ENCODE results near the gene MYO9A.
"Not testable (repeated sequence)": the region's sequence is repeated elsewhere in the genome, so short reads cannot be mapped to it uniquely, and the experiment has no call there.

MYO9A gene

DNA sequence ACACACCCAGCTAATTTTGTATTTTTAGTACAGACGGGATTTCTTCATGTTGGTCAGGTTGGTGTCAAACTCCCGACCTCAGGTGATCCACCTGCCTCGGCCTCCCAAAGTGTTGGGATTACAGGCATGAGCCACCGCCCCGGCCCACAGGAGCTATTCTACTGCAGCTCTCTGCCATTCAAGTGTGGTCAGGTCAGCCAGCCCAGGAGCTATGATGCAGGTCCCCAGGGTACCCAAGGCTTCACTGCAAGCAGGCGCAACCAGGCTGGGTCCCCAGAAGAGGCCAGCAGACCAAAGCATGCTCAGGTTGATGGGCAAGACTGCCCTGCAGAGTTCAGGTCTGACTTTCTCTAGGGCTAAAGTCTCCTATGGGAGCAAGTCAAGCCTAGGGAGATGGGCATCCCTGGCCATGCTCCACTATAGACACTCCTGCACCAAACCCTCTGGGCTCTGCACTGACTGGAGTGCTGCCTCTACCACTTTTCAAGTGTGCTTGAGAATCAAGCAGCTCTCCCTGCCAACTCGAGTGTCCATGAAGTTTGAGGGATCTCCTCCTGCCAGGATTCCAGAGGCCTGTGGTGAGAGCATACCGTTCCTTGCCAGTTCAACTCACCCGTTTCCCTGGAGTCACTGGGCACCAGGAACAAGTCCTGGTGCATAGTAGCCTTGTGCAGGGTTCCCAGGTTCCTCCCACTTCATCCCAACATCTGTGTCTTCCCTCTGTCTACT lies 30.9 kb downstream of the MYO9A start:
- no peak for DNase-seq

- DNase-seq = no peak
Measured at GRCh38 chr15:72086010-72086697, 31.8 kb downstream of the MYO9A start.

GRCh38 chr15:72082176-72082575 lies 35.8 kb downstream of the MYO9A start:
- no peak for DNase-seq

GRCh38 chr15:72078887-72079286 lies 39.1 kb downstream of the MYO9A start:
- DNase-seq = no peak

DNA sequence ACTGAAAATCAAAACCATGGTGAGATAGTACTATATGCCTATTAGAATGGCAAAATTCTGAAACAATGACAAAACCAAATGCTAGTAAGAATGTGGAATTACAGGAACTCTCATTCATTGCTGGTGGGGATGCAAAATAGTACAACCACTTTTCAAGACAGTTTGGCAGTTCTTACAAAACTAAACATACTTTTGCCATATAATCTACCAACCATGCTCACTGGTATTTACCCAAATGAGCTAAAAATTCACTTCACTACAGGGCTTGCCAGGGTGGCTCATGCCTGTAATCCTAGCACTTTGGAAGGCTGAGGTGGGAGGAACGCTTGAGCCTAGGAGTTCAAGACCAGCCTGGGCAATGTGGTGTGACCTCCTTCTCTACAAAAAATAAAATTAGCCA lies 40.0 kb downstream of the MYO9A start:
- no peak for DNase-seq

- DNase-seq = no peak
Measured at GRCh38 chr15:72074335-72075060, 43.5 kb downstream of the MYO9A start.

DNA sequence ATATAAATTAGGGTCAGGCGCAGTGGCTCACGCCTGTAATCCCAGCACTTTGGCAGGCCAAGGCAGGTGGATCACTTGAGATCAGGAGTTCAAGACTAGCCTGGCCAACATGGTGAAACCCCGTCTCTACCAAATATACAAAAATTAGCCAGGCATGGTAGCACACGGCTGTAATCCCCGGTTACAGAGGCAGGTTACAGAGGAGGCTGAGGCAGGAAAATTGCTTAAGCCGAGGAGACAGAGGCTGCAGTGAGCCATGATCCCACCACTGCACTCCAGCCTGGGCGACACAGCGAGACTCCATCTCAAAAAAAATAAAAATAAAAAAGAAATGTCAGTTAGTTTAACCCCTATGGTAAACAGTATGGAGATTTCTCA lies 46.5 kb downstream of the MYO9A start:
- not testable (repeated sequence) for DNase-seq

DNA sequence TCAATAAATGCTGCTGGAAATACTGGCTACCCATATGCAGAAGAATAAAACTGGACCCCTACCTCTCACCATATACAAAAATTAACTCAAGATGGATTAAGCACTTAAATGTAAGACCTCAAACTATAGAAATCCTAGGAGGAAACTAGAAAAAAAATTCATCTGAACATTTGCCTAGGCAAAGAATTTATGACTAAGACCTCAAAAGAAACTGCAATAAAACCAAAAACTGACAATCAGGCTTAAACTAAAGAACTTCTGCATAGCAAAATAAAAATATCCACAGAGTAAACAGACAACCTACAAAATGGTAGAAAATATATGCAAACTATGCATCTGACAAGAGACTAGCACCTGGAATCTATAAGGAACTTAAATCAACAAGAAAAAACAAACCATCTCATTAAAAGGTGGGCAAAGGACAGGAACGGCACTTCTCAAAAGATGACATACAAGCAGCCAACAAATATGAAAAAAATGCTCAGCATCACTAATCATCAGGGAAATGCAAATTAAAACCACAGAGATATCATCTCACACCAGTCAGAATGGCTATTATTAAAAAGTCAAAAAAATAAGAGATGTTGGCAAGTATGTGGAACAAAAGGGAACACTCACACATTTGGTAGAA lies 47.0 kb downstream of the MYO9A start:
- DNase-seq = no peak

- no peak for DNase-seq
Measured at GRCh38 chr15:72068856-72069255, 49.1 kb downstream of the MYO9A start.

- DNase-seq = no peak
Measured at GRCh38 chr15:72065801-72066200, 52.1 kb downstream of the MYO9A start.

DNA sequence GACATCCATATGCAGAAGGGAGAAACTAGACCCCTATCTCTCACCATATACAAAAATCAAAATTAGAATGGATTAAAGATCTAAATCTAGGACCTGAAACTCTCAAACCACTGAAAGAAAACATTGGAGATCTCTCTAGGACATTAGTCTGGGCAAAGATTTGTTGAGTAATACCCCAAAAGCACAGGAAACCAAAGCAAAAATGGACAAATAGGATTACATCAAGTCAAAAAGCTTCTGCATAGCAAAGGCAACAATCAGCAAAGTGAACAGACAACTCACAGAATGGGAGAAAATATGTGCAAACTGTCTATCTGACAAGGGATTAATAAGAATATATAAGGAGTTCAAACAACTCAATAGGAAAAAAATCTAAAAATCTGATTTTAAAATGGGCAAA lies 54.8 kb downstream of the MYO9A start:
- DNase-seq = no peak

GRCh38 chr15:72062319-72062718 lies 55.6 kb downstream of the MYO9A start:
- no peak for DNase-seq

DNA sequence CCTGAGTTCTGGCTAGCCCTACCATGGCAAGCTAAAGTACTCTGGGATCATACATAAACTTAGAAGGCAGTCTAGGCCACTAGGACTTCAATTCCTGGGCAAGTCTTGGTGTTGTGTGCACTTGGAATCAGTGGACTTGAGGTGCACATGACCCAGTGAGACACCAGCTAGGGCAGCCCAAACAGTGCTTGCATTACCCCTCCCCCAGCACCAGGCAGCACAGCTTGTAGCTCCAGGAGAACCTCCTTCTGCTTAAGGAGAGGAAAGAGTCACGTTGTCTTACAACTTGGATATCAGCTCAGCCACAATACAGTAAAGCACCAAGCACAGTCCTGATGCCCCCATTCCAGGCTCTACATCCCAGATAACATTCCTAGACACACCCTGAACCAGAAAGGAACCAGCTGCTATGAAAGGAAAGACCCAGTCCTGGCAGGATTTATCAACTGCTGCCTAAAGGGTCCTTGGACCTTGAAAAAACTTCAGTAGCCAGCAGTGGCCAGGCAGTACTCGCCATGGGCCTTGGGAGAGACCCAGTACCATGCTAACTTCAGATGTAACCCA lies 57.2 kb downstream of the MYO9A start:
- no peak for DNase-seq

GRCh38 chr15:72058585-72058984 lies 59.4 kb downstream of the MYO9A start:
- DNase-seq = no peak

GRCh38 chr15:72057548-72058091 lies 60.3 kb downstream of the MYO9A start:
- DNase-seq = no peak

GRCh38 chr15:72056217-72056616 lies 61.7 kb downstream of the MYO9A start:
- DNase-seq = not testable (repeated sequence)

- not testable (repeated sequence) for DNase-seq
Measured at GRCh38 chr15:72053297-72053696, 64.7 kb downstream of the MYO9A start.

DNA sequence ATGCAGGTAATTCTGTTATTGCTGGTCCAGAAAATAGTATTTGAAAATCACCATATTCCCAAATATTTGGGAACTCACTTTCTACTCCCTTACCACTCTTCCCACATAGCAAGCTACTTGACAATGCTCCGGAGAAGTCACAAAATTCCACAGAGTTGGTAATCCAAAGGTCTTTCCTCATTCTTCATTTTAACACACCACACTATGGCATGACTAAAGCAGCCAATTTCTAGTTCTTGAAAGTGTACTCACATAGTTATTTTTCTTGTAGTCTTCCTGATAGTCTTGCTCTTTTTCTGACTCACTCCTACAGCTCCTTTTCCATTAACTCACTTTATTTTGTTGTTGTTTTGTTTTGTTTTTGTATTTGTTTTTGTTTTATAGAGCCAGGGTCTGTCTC lies 67.2 kb downstream of the MYO9A start:
- no peak for DNase-seq

DNA sequence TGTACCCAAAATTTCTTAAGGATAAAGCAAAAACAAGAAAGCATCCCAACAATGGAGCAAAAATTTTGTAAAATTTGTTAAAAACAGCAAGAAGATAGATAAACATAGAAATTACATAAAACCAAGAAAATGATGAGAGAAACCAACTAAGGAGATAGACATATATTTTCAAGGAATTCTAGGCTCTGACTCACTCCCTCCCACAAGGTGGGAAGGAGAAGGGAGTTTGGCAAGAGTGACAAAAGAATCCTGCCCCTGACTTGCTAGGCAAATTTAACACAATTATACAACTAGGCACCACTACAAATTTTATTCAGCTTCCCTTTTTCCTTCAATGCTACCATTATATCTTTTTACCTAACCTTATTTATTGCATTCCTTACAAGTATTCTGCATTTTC lies 70.9 kb downstream of the MYO9A start:
- DNase-seq = no peak

- DNase-seq = no peak
Measured at GRCh38 chr15:72044956-72045355, 73.0 kb downstream of the MYO9A start.

DNA sequence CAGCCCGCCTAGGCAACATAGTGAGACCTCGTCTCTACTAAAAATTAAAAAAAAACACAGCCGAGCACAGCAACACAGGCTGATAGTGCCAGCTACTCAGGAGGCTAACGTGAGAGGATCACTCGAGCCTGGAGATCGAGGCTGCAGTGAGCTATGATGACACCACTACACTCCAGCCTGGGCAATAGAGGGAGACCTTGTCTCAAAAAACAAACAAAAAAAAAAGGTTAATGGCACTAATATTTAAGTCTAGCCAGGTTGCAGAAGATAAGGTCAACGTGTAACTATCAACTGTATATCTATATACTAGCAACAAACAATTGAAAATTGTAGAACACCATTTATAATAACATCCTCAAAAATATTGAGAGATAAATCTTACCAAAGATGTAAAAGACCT lies 75.1 kb downstream of the MYO9A start:
- DNase-seq = no peak

GRCh38 chr15:72042054-72042453 lies 75.9 kb downstream of the MYO9A start:
- DNase-seq = no peak

DNA sequence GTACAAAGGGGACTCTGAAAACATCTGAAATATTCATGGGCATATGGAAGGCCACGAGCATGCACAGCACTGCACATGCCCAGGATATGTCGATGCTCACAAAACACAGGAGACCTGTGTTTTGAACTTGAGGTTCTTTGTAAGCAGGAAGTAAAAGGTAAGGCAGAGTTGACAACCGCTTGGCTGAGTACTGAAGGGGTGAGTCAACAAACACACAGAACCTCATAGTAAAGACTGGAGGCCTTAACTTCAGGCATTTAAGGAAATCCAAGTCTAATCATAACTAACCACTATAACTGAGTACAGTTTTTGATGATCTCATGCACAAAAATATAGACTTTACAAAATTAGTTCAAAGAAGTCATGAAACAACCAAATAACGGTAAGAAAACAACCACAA lies 80.6 kb downstream of the MYO9A start:
- DNase-seq = no peak
